ENCODE results near the gene STAM. TPM values are rescaled to one million over a fixed set of nuclear protein-coding genes. Genes with fewer than 3 reads are reported as not detected.

The STAM gene
- total and polyA plus RNA-seq, 8 donors, result 6.8 to 49.2 (median 10.0) TPM

GRCh38 chr10:17651896-17652295, 7.9 kb downstream of the STAM start:
- H3K27ac ChIP-seq, result no peak overlapping the region
- H3K9me3 ChIP-seq, result no peaks in the 10 kb centered on the region
- peaks cover 4 to 68% (median 39%) of the 10 kb centered on the region in 4 donors for H3K4me1 ChIP-seq
- DNase-seq, result no peak
- no peak for TF ChIP-seq CTCF (IDR thresholded peaks at IDR 0.05)
- TF ChIP-seq POLR2A (IDR thresholded peaks at IDR 0.05), result no peak
- TF ChIP-seq POLR2AphosphoS5 (IDR thresholded peaks at IDR 0.05), result no peak
- no peak for TF ChIP-seq EP300 (IDR thresholded peaks at IDR 0.05)
- peaks cover 0 to 4% (median 0%) of the 10 kb centered on the region in 4 donors for H3K36me3 ChIP-seq
- no peaks in the 10 kb centered on the region for H3K27me3 ChIP-seq
- H3K4me3 ChIP-seq, result no peak overlapping the region
- intact Hi-C loops (cut with DNase I; ENCODE audit: low total_unique reads), result no loop called here

GRCh38 chr10:17652585-17652984, 8.6 kb downstream of the STAM start:
- no peaks in the 10 kb centered on the region for H3K9me3 ChIP-seq
- no peak for TF ChIP-seq EP300 (IDR thresholded peaks at IDR 0.05)
- no peak for TF ChIP-seq POLR2AphosphoS5 (IDR thresholded peaks at IDR 0.05)
- no peak for TF ChIP-seq CTCF (IDR thresholded peaks at IDR 0.05)
- TF ChIP-seq POLR2A (IDR thresholded peaks at IDR 0.05), result no peak
- H3K4me3 ChIP-seq, result no peak overlapping the region
- intact Hi-C loops (cut with DNase I; ENCODE audit: low total_unique reads), result no loop called here
- H3K27ac ChIP-seq, result no peak overlapping the region
- no peaks in the 10 kb centered on the region for H3K27me3 ChIP-seq
- H3K4me1 ChIP-seq, result peaks cover 4 to 66% (median 34%) of the 10 kb centered on the region in 4 donors
- peaks cover 0 to 4% (median 0%) of the 10 kb centered on the region in 4 donors for H3K36me3 ChIP-seq
- no peak for DNase-seq

- Histone ChIP-seq H3K27me3 (no peaks in the 10 kb centered on the region), H3K4me1 (peaks cover 0 to 54% (median 25%) of the 10 kb centered on the region in 4 donors), H3K27ac (no peak overlapping the region), H3K9me3 (no peaks in the 10 kb centered on the region), H3K4me3 (no peak overlapping the region), H3K36me3 (peaks cover 0 to 4% (median 0%) of the 10 kb centered on the region in 4 donors)
- TF ChIP-seq POLR2AphosphoS5 (IDR thresholded peaks at IDR 0.05) (no peak), CTCF (IDR thresholded peaks at IDR 0.05) (no peak)
- intact Hi-C loops (cut with DNase I; ENCODE audit: low total_unique reads), result no loop called here
- DNase-seq, result no peak
- 90 to 99% (median 96%) methylated on average over 3 of the region's 3 CpGs for WGBS, 5 donors
Measured at GRCh38 chr10:17655009-17655408, 11.1 kb downstream of the STAM start.

GRCh38 chr10:17655567-17656146, 11.7 kb downstream of the STAM start:
- no peak for DNase-seq
- Histone ChIP-seq H3K27me3 (no peaks in the 10 kb centered on the region), H3K36me3 (peaks cover 0 to 8% (median 4%) of the 10 kb centered on the region in 4 donors), H3K4me1 (peaks cover 0 to 48% (median 25%) of the 10 kb centered on the region in 4 donors), H3K27ac (no peak overlapping the region), H3K9me3 (no peaks in the 10 kb centered on the region), H3K4me3 (no peak overlapping the region)
- intact Hi-C loops (cut with DNase I; ENCODE audit: low total_unique reads), result no loop called here
- TF ChIP-seq EP300 (IDR thresholded peaks at IDR 0.05) (no peak), POLR2A (IDR thresholded peaks at IDR 0.05) (no peak), POLR2AphosphoS5 (IDR thresholded peaks at IDR 0.05) (no peak)
- WGBS, 5 donors, result 83 to 87% (median 86%) methylated on average over 5 of the region's 5 CpGs

GRCh38 chr10:17657103-17657500, 13.2 kb downstream of the STAM start:
- H3K27me3 ChIP-seq, result no peaks in the 10 kb centered on the region
- WGBS, 5 donors, result 46 to 83% (median 65%) methylated on average over 1 of the region's 1 CpG
- intact Hi-C loops (cut with DNase I; ENCODE audit: low total_unique reads), result no loop called here
- no peak overlapping the region for H3K4me3 ChIP-seq
- H3K36me3 ChIP-seq, result peaks cover 4 to 20% (median 18%) of the 10 kb centered on the region in 4 donors
- DNase-seq, result no peak
- H3K9me3 ChIP-seq, result no peaks in the 10 kb centered on the region
- TF ChIP-seq POLR2AphosphoS5 (IDR thresholded peaks at IDR 0.05) (no peak), CTCF (IDR thresholded peaks at IDR 0.05) (no peak), POLR2A (IDR thresholded peaks at IDR 0.05) (no peak), EP300 (IDR thresholded peaks at IDR 0.05) (no peak)
- peaks cover 0 to 36% (median 19%) of the 10 kb centered on the region in 4 donors for H3K4me1 ChIP-seq
- no peak overlapping the region for H3K27ac ChIP-seq
